Measurements from ENCODE around the gene KLHL40.

KLHL40 gene

DNA sequence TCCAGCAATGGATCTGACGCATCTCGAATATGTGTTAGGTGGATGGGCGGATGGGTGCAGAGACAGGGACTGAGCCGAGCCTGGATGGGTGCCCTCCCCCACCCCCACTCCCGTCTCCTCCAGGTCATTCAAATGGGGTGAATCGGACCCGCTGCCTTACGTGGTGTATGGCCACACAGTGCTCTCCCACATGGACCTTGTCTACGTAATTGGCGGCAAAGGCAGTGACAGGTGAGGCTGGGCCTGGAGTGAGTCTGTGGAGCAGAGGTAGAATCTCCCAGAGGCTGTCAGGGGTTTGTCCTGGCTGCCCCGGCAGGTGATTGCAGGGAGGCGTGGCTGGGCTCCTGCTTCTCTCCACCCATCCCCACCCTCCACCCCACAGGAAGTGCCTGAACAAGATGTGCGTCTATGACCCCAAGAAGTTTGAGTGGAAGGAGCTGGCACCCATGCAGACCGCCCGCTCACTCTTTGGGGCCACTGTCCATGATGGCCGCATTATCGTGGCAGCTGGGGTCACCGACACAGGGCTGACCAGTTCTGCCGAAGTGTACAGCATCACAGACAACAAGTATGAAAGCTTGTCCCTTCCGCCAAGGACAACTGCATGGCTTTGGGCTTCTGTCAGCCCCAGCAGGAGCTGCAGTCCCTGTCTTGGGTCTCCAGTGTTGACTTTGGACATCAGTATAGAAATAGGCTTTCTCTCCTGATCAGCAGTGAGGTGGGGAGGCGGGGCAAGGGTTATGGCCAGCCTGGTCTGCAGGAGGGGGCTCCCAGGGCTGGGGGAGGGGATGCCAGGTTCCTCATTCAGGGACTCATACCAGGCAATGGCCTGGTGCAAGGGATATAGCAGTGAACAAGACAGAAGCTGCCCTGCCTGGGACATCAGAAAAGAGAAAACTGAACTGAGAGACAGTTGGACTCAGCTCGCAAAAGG is 3.4 kb downstream of the KLHL40 start:
- Histone ChIP-seq H3K4me2 (ENCODE audit: low read length) (no peak overlapping the region), H3K36me3 (ENCODE audit: insufficient read depth, low read length) (no peaks in the 10 kb centered on the region), H3K9ac (ENCODE audit: low read depth, low read length) (no peak overlapping the region), H3K4me1 (ENCODE audit: control insufficient read depth, insufficient read depth, low read length) (peaks cover 15% of the 10 kb centered on the region), H3K4me3 (ENCODE audit: low read length) (no peak overlapping the region), H3K9me3 (replicated peaks; ENCODE audit: low read length) (no peaks in the 10 kb centered on the region), H3K27me3 (ENCODE audit: control insufficient read depth, insufficient read depth, low read length) (peaks cover 52% of the 10 kb centered on the region)

DNA sequence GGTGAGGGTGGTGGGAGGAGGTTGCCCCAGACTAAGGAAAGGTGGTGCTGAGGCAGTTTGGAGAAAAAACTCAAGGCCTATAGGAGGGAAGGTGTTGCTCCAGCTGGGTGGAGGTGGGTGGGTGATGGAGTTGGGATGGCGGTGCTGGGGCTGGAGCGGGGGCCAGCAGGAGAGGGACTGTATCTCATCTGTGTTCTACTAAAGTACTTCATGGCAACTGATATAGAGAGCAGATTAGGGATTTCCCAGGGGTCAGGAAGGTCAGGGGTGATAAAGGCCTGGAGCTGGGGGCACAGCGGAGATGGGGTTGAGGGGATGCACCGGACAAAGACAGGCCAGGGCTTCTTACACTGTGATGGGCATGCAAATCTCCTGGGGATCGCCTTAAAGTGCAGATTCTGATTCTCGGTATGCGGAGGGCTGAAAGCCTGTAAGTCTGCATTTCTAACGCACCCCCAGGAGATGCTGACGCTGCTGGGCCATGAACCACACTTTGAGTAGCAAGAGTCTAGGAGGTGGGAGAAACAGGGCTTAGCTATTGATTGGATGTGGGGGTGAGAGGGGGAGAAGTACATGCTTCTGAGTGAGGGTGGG is 4.2 kb downstream of the KLHL40 start:
- Histone ChIP-seq H3K4me1 (ENCODE audit: control insufficient read depth, insufficient read depth, low read length) (peaks cover 11% of the 10 kb centered on the region), H3K36me3 (ENCODE audit: insufficient read depth, low read length) (no peaks in the 10 kb centered on the region), H3K27me3 (ENCODE audit: control insufficient read depth, insufficient read depth, low read length) (peaks cover 60% of the 10 kb centered on the region), H3K9me3 (replicated peaks; ENCODE audit: low read length) (no peaks in the 10 kb centered on the region), H3K4me3 (ENCODE audit: low read length) (no peak overlapping the region), H3K4me2 (ENCODE audit: low read length) (no peak overlapping the region), H3K9ac (ENCODE audit: low read depth, low read length) (no peak overlapping the region)

- H3K4me1 ChIP-seq (ENCODE audit: control insufficient read depth, insufficient read depth, low read length) = peaks cover 8% of the 10 kb centered on the region
- H3K4me3 ChIP-seq (ENCODE audit: low read length) = no peak overlapping the region
- no peaks in the 10 kb centered on the region for H3K9me3 ChIP-seq (replicated peaks; ENCODE audit: low read length)
- no peaks in the 10 kb centered on the region for H3K36me3 ChIP-seq (ENCODE audit: insufficient read depth, low read length)
- H3K27me3 ChIP-seq (ENCODE audit: control insufficient read depth, insufficient read depth, low read length) = peaks cover 60% of the 10 kb centered on the region
- H3K9ac ChIP-seq (ENCODE audit: low read depth, low read length) = no peak overlapping the region
- H3K4me2 ChIP-seq (ENCODE audit: low read length) = no peak overlapping the region
Measured at GRCh38 chr3:42690191-42690590, 4.9 kb downstream of the KLHL40 start.

DNA sequence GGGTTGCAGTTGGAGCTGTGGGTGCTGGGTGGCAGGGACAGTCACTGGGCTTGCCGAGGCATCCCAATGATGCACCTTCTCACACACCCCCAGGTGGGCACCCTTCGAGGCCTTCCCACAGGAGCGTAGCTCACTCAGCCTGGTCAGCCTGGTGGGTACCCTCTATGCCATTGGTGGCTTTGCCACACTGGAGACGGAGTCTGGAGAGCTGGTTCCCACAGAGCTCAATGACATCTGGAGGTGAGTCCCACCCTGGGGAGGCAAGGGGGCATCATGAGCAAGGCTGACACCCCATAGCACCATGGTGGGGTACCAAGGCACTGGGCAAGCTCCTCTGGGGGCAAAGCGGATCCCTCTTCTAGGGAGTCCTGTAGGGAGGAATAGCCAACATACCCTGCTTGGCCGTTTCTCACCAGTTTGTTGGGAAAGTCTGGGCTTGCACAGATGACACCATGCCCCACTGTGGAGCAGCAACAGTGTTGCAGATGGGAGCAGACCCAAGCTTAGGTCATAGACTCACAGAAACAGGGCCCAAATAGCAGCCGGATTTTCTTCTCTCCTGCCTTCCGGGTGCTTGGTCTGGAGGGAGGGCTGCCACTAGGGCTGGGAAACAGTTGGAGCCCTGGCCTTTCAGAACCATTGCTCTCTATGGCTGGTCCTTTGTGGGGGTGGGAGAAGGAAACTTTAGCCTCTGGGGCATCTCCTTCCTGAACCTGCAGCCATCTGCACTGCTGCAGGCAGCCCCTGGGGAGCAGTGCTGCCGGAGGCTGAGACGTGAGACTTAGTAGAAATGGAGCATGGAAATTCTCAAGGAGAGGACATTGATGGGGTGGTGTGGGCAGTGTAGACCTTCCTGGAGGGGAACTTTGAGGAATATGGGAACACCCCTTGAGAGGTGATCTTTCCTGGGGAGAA is 5.7 kb downstream of the KLHL40 start:
- Histone ChIP-seq H3K9me3 (replicated peaks; ENCODE audit: low read length) (no peaks in the 10 kb centered on the region), H3K27me3 (ENCODE audit: control insufficient read depth, insufficient read depth, low read length) (peaks cover 60% of the 10 kb centered on the region), H3K36me3 (ENCODE audit: insufficient read depth, low read length) (no peaks in the 10 kb centered on the region), H3K4me3 (ENCODE audit: low read length) (no peak overlapping the region), H3K4me1 (ENCODE audit: control insufficient read depth, insufficient read depth, low read length) (peaks cover 2% of the 10 kb centered on the region), H3K4me2 (ENCODE audit: low read length) (no peak overlapping the region), H3K9ac (ENCODE audit: low read depth, low read length) (no peak overlapping the region)

GRCh38 chr3:42691816-42692666 is 6.7 kb downstream of the KLHL40 start:
- Histone ChIP-seq H3K27me3 (ENCODE audit: control insufficient read depth, insufficient read depth, low read length) (peaks cover 58% of the 10 kb centered on the region), H3K36me3 (ENCODE audit: insufficient read depth, low read length) (no peaks in the 10 kb centered on the region), H3K4me1 (ENCODE audit: control insufficient read depth, insufficient read depth, low read length) (no peaks in the 10 kb centered on the region), H3K4me3 (ENCODE audit: low read length) (no peak overlapping the region), H3K9me3 (replicated peaks; ENCODE audit: low read length) (no peaks in the 10 kb centered on the region), H3K9ac (ENCODE audit: low read depth, low read length) (no peak overlapping the region), H3K4me2 (ENCODE audit: low read length) (no peak overlapping the region)

DNA sequence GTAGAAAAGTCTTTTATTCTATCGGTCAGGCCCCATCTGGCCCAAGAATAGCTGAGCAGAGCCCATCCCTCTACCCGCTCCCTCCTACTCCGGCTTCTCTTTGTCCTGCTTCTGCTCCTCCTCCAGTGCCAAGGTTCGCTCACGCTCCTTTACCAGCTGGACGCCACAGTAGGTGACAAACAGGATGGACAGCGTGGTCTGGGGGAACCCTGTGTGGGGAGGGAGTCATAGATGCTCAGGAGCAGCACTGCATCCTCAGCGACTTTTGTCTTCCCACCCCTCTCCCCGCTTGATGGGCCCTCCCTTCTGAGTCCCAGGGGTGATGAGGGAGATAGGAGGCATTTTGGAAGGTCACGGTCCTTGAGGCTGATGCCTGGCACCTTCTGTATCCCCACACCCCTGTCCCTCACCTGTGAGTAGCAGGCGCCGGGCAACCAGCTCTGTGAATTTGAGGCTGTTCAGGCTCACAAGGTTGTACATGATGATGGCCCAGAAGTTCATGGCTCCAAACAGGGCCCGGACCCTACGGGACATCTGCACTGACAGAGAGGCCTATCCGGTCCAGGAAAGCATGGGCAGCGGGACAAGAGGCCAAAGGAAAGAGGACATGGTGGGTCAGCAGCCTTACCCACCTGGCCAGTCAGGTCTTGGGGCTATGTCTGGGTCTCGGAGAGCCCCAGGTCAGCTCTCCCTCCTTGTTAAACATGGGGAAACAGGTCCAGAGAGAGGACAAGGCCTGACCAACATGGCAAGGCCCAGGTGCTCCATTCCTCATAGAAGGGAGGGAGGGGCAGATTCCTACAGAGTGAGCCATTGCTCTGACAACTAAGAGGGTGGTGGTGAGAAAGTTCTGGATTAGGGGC is 7.6 kb downstream of the KLHL40 start:
- H3K27me3 ChIP-seq (ENCODE audit: control insufficient read depth, insufficient read depth, low read length) = peaks cover 58% of the 10 kb centered on the region
- no peaks in the 10 kb centered on the region for H3K4me1 ChIP-seq (ENCODE audit: control insufficient read depth, insufficient read depth, low read length)

GRCh38 chr3:42693530-42693930 is 8.2 kb downstream of the KLHL40 start:
- no peaks in the 10 kb centered on the region for H3K9me3 ChIP-seq (replicated peaks; ENCODE audit: low read length)
- no peak overlapping the region for H3K4me3 ChIP-seq (ENCODE audit: low read length)
- no peaks in the 10 kb centered on the region for H3K36me3 ChIP-seq (ENCODE audit: insufficient read depth, low read length)
- H3K9ac ChIP-seq (ENCODE audit: low read depth, low read length) = no peak overlapping the region
- no peak overlapping the region for H3K4me2 ChIP-seq (ENCODE audit: low read length)
- H3K27me3 ChIP-seq (ENCODE audit: control insufficient read depth, insufficient read depth, low read length) = peaks cover 62% of the 10 kb centered on the region
- H3K4me1 ChIP-seq (ENCODE audit: control insufficient read depth, insufficient read depth, low read length) = no peaks in the 10 kb centered on the region

More for the DNA sequence above, 7.6 kb downstream of the KLHL40 start:
- Histone ChIP-seq H3K9ac (ENCODE audit: low read depth, low read length) (no peak overlapping the region), H3K36me3 (ENCODE audit: insufficient read depth, low read length) (no peaks in the 10 kb centered on the region), H3K4me2 (ENCODE audit: low read length) (no peak overlapping the region), H3K9me3 (replicated peaks; ENCODE audit: low read length) (no peaks in the 10 kb centered on the region), H3K4me3 (ENCODE audit: low read length) (no peak overlapping the region)

- Histone ChIP-seq H3K9ac (ENCODE audit: low read depth, low read length) (no peak overlapping the region), H3K4me2 (ENCODE audit: low read length) (no peak overlapping the region), H3K36me3 (ENCODE audit: insufficient read depth, low read length) (no peaks in the 10 kb centered on the region), H3K4me1 (ENCODE audit: control insufficient read depth, insufficient read depth, low read length) (no peaks in the 10 kb centered on the region), H3K27me3 (ENCODE audit: control insufficient read depth, insufficient read depth, low read length) (peaks cover 67% of the 10 kb centered on the region), H3K4me3 (ENCODE audit: low read length) (no peak overlapping the region), H3K9me3 (replicated peaks; ENCODE audit: low read length) (no peaks in the 10 kb centered on the region)
Measured at GRCh38 chr3:42694366-42694765, 9.0 kb downstream of the KLHL40 start.

GRCh38 chr3:42696356-42697288 is 11.3 kb downstream of the KLHL40 start:
- H3K9ac ChIP-seq (ENCODE audit: low read depth, low read length) = no peak overlapping the region
- peaks cover 50% of the 10 kb centered on the region for H3K27me3 ChIP-seq (ENCODE audit: control insufficient read depth, insufficient read depth, low read length)
- no peak overlapping the region for H3K4me3 ChIP-seq (ENCODE audit: low read length)

More at GRCh38 chr3:42696356-42697288, 11.3 kb downstream of the KLHL40 start:
- H3K36me3 ChIP-seq (ENCODE audit: insufficient read depth, low read length) = no peaks in the 10 kb centered on the region
- no peak overlapping the region for H3K4me2 ChIP-seq (ENCODE audit: low read length)
- peaks cover 3% of the 10 kb centered on the region for H3K4me1 ChIP-seq (ENCODE audit: control insufficient read depth, insufficient read depth, low read length)
- H3K9me3 ChIP-seq (replicated peaks; ENCODE audit: low read length) = no peaks in the 10 kb centered on the region

All from skeletal muscle satellite cell (primary cell).